ENCODE data around the gene DGCR6L.

DNA sequence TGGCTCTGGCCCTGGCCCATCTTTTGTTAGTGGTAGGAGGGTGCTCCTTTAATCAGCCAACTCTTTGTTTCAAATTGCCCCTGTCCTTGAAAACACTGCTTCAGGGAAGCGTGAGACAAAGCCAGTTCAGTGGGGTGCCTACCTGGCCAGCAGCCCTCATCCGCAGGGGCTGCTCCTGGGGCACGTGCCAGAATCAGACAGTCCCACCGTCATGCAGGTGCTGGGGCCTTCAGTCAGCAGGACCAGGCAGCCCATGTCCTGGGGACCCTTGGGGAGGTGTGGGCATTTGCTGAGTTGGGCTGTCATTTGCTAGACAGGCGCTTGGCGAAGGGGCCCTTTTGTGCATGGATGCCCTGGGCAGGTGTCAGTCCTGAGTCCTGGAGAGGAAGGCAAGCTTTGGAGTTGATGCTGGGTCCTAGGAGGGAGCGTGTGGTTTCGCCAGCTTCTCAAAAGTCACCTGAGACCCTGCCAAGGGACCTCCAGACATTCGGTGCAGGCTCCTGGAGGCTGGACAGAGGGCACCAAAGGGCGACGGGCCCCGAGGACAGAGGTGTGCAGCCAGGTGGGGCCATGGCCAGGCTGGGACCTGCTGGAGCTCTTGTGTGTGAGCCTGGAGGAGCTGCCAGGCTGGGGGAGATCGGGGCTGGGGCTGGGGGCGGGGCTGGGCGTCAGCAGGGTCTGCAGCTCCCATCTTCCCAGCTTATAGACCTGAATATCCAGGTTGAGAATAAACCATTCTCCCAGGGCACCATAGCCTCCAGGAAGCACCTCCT lies 36.8 kb downstream of the DGCR6L start:
- TF ChIP-seq POLR2A (IDR thresholded peaks at IDR 0.05; ENCODE audit: low read length) (no peak), GATA1 (IDR thresholded peaks at IDR 0.05; ENCODE audit: low read depth, low read length) (no peak)

All from erythroblast (primary cell).